Epithelial cell of esophagus (primary cell): Measurements from ENCODE around the gene SKI.
"Not testable (repeated sequence)": the region's sequence is repeated elsewhere in the genome, so short reads cannot be mapped to it uniquely, and the experiment has no call there.

Experiments
- DNase-seq: peaks from one replicate; pipeline ENCODE4 v3.0.0; 2010; ENCODE audit warnings: low read depth
- H3K4me3 ChIP-seq: 2 replicates; pipeline ENCODE4 v1.5.1; 2011; ENCODE audit warnings: mild to moderate bottlenecking, low read length, control low read depth
- CTCF ChIP-seq: IDR thresholded peaks from 2 replicates; pipeline ENCODE4 v1.5.1; 2011; ENCODE audit warnings: low read depth, mild to moderate bottlenecking, low read length, control low read depth, inconsistent platforms; ENCODE audit not compliant: insufficient read depth; ENCODE audit errors: missing control alignments

SKI gene

GRCh38 chr1:2242814-2243725 lies 15.0 kb downstream of the SKI start:
- H3K4me3 ChIP-seq = no peak overlapping the region
- DNase-seq = no peak

GRCh38 chr1:2247045-2247394 lies 18.9 kb downstream of the SKI start:
- not testable (repeated sequence) for DNase-seq, H3K4me3 ChIP-seq

More at GRCh38 chr1:2242814-2243725, 15.0 kb downstream of the SKI start:
- no peak for TF ChIP-seq CTCF

- DNase-seq = no peak
- TF ChIP-seq CTCF = no peak
- H3K4me3 ChIP-seq = no peak overlapping the region
Observed at GRCh38 chr1:2247760-2248126, 19.6 kb downstream of the SKI start.

GRCh38 chr1:2248127-2248826 lies 20.2 kb downstream of the SKI start:
- no peak for DNase-seq
- no peak for TF ChIP-seq CTCF
- no peak overlapping the region for H3K4me3 ChIP-seq

GRCh38 chr1:2248854-2249558 lies 20.9 kb downstream of the SKI start:
- H3K4me3 ChIP-seq = no peak overlapping the region
- no peak for DNase-seq
- no peak for TF ChIP-seq CTCF

GRCh38 chr1:2249559-2249906 lies 21.4 kb downstream of the SKI start:
- no peak for DNase-seq
- TF ChIP-seq CTCF = no peak
- no peak overlapping the region for H3K4me3 ChIP-seq

- TF ChIP-seq CTCF = no peak
- no peak overlapping the region for H3K4me3 ChIP-seq
- peak; percentile 38 for DNase-seq
Observed at GRCh38 chr1:2250721-2251281, 22.7 kb downstream of the SKI start.
